ENCODE data around the gene PRCP. TPM values are rescaled to one million over a fixed set of nuclear protein-coding genes. Genes with fewer than 3 reads are reported as not detected.

The PRCP gene
- total RNA-seq, 2 donors from 2014 or later = 76.8 to 107 TPM

- H3K27me3 Mint-ChIP-seq (ENCODE audit: insufficient read depth) = no peaks in the 10 kb centered on the region
- no peak overlapping the region for H3K27ac Mint-ChIP-seq
- 90% methylated on average over 2 of the region's 2 CpGs; no CpG with 5 or more reads in 1 of the 2 experiments for WGBS, 2 experiments (ENCODE audit: insufficient coverage in 1 of 2, insufficient read length in 1 of 2)
- Histone ChIP-seq H3K27ac (ENCODE audit: low read depth, low read length) (no peak overlapping the region), H3K27me3 (ENCODE audit: control insufficient read depth, insufficient read depth, low read length, poor library complexity, severe bottlenecking) (no peaks in the 10 kb centered on the region), H3K9ac (ENCODE audit: extremely low read depth, low read length, poor library complexity, severe bottlenecking) (no peak overlapping the region), H3K4me1 (ENCODE audit: control insufficient read depth, insufficient read depth, low read length) (no peaks in the 10 kb centered on the region), H3K9me3 (ENCODE audit: control insufficient read depth, low read length) (peaks cover 15% of the 10 kb centered on the region), H3K4me3 (ENCODE audit: low read length) (no peak overlapping the region), H3K36me3 (ENCODE audit: control insufficient read depth, insufficient read depth, low read length) (peaks cover 10% of the 10 kb centered on the region)
- peaks cover 13% of the 10 kb centered on the region for H3K9me3 Mint-ChIP-seq
- TF ChIP-seq CTCF (conservative IDR thresholded peaks at IDR 0.05) = no peak
- DNase-seq = no peak
- H3K4me1 Mint-ChIP-seq = peaks cover 22% of the 10 kb centered on the region
- no peak overlapping the region for H3K4me3 Mint-ChIP-seq
- peaks cover 13% of the 10 kb centered on the region for H3K36me3 Mint-ChIP-seq (ENCODE audit: low read depth)
These were observed 6.7 kb upstream of the PRCP start for GRCh38 chr11:82906931-82907330.

GRCh38 chr11:82906236-82906635 lies 6.0 kb upstream of the PRCP start:
- Mint-ChIP-seq H3K9me3 (peaks cover 6% of the 10 kb centered on the region), H3K27me3 (ENCODE audit: insufficient read depth) (no peaks in the 10 kb centered on the region), H3K4me3 (no peak overlapping the region), H3K4me1 (peaks cover 22% of the 10 kb centered on the region), H3K27ac (no peak overlapping the region), H3K36me3 (ENCODE audit: low read depth) (peaks cover 6% of the 10 kb centered on the region)
- peak; percentile 80 for TF ChIP-seq CTCF (conservative IDR thresholded peaks at IDR 0.05)
- Histone ChIP-seq H3K9ac (ENCODE audit: extremely low read depth, low read length, poor library complexity, severe bottlenecking) (no peak overlapping the region), H3K4me3 (ENCODE audit: low read length) (no peak overlapping the region), H3K4me1 (ENCODE audit: control insufficient read depth, insufficient read depth, low read length) (no peaks in the 10 kb centered on the region), H3K9me3 (ENCODE audit: control insufficient read depth, low read length) (peaks cover 8% of the 10 kb centered on the region), H3K27ac (ENCODE audit: low read depth, low read length) (no peak overlapping the region), H3K27me3 (ENCODE audit: control insufficient read depth, insufficient read depth, low read length, poor library complexity, severe bottlenecking) (no peaks in the 10 kb centered on the region), H3K36me3 (ENCODE audit: control insufficient read depth, insufficient read depth, low read length) (peaks cover 3% of the 10 kb centered on the region)
- WGBS, 2 experiments (ENCODE audit: insufficient coverage in 1 of 2, insufficient read length in 1 of 2) = 100% methylated on average over 1 of the region's 1 CpG; no CpG with 5 or more reads in 1 of the 2 experiments
- DNase-seq = no peak

- H3K9me3 ChIP-seq (ENCODE audit: control insufficient read depth, low read length) = no peaks in the 10 kb centered on the region
- 88 to 89% methylated on average over 1 to 3 of the region's 3 CpGs for WGBS, 2 experiments (ENCODE audit: insufficient coverage in 1 of 2, insufficient read length in 1 of 2)
- no peak overlapping the region for H3K4me3 ChIP-seq (ENCODE audit: low read length)
- no peaks in the 10 kb centered on the region for H3K27me3 ChIP-seq (ENCODE audit: control insufficient read depth, insufficient read depth, low read length, poor library complexity, severe bottlenecking)
- Mint-ChIP-seq H3K4me3 (no peak overlapping the region), H3K27ac (no peak overlapping the region), H3K27me3 (ENCODE audit: insufficient read depth) (no peaks in the 10 kb centered on the region), H3K4me1 (peaks cover 28% of the 10 kb centered on the region), H3K9me3 (no peaks in the 10 kb centered on the region), H3K36me3 (ENCODE audit: low read depth) (no peaks in the 10 kb centered on the region)
- DNase-seq = no peak
- H3K4me1 ChIP-seq (ENCODE audit: control insufficient read depth, insufficient read depth, low read length) = no peaks in the 10 kb centered on the region
- H3K9ac ChIP-seq (ENCODE audit: extremely low read depth, low read length, poor library complexity, severe bottlenecking) = no peak overlapping the region
- H3K36me3 ChIP-seq (ENCODE audit: control insufficient read depth, insufficient read depth, low read length) = no peaks in the 10 kb centered on the region
- no peak overlapping the region for H3K27ac ChIP-seq (ENCODE audit: low read depth, low read length)
- TF ChIP-seq CTCF (conservative IDR thresholded peaks at IDR 0.05) = no peak
These were observed 3.8 kb upstream of the PRCP start for GRCh38 chr11:82903843-82904586.

Measured in endodermal cell (in vitro differentiated cells).